Measurements from ENCODE around the gene FAM53A.

Gene FAM53A

GRCh38 chr4:1683736-1684505 lies at the start of gene FAM53A:
FAM53A (minus strand) TSS chr4:1684313; CDS start chr4:1668741, 15,572 bp downstream.
- no peaks in the 10 kb centered on the region for H3K27me3 ChIP-seq
- peak within 1 kb of the TSS; percentile 77 to 95 for H3K4me3 ChIP-seq
- TF ChIP-seq CTCF (IDR thresholded peaks at IDR 0.05) = peak in 1 of 2 experiments; percentile 13
- intact Hi-C loops (cut with DNase I; ENCODE audit: low total_unique reads) = loop anchor here (5.0 kb wide), 1 partner anchor 558 kb away; the partner anchor contains the start of genes HAUS3 and POLN
- no peaks in the 10 kb centered on the region for H3K36me3 ChIP-seq
- peak; percentile 84 to 94 for DNase-seq
- H3K9me3 ChIP-seq = no peaks in the 10 kb centered on the region
- H3K27ac ChIP-seq = peak within 1 kb of the TSS; percentile 84 to 86
- H3K4me1 ChIP-seq = peaks cover 0 to 16% (median 3%) of the 10 kb centered on the region in 4 donors

- TF ChIP-seq CTCF (IDR thresholded peaks at IDR 0.05) = no peak
- Histone ChIP-seq H3K36me3 (peaks cover 9 to 27% (median 24%) of the 10 kb centered on the region in 3 donors), H3K4me1 (peaks cover 0 to 4% (median 2%) of the 10 kb centered on the region in 4 donors), H3K4me3 (no peak overlapping the region), H3K27me3 (no peaks in the 10 kb centered on the region), H3K9me3 (peaks cover under 1 to 4% (median 2%) of the 10 kb centered on the region in 3 donors), H3K27ac (no peak overlapping the region)
- DNase-seq = no peak
- intact Hi-C loops (cut with DNase I; ENCODE audit: low total_unique reads) = no loop called here
Observed at GRCh38 chr4:1732911-1733310, 48.8 kb upstream of the FAM53A start.

GRCh38 chr4:1731180-1731579 lies 47.1 kb upstream of the FAM53A start:
- no peak for TF ChIP-seq CTCF (IDR thresholded peaks at IDR 0.05)
- Histone ChIP-seq H3K4me1 (peaks cover 0 to 4% (median 2%) of the 10 kb centered on the region in 4 donors), H3K27ac (no peak overlapping the region), H3K27me3 (no peaks in the 10 kb centered on the region), H3K4me3 (no peak overlapping the region), H3K36me3 (peaks cover 0 to 13% (median 13%) of the 10 kb centered on the region in 3 donors), H3K9me3 (no peaks in the 10 kb centered on the region)
- DNase-seq = no peak
- intact Hi-C loops (cut with DNase I; ENCODE audit: low total_unique reads) = no loop called here

GRCh38 chr4:1730532-1731135 lies 46.5 kb upstream of the FAM53A start:
- no peak overlapping the region for H3K4me3 ChIP-seq
- no peaks in the 10 kb centered on the region for H3K9me3 ChIP-seq
- TF ChIP-seq CTCF (IDR thresholded peaks at IDR 0.05) = no peak
- no peaks in the 10 kb centered on the region for H3K27me3 ChIP-seq
- DNase-seq = no peak
- H3K4me1 ChIP-seq = peaks cover 0 to 4% (median 2%) of the 10 kb centered on the region in 4 donors
- intact Hi-C loops (cut with DNase I; ENCODE audit: low total_unique reads) = no loop called here
- H3K27ac ChIP-seq = no peak overlapping the region
- peaks cover 0 to 13% (median 13%) of the 10 kb centered on the region in 3 donors for H3K36me3 ChIP-seq

GRCh38 chr4:1728061-1728980 lies 44.2 kb upstream of the FAM53A start:
- no peaks in the 10 kb centered on the region for H3K9me3 ChIP-seq
- no peak overlapping the region for H3K27ac ChIP-seq
- H3K4me3 ChIP-seq = no peak overlapping the region
- H3K27me3 ChIP-seq = no peaks in the 10 kb centered on the region
- intact Hi-C loops (cut with DNase I; ENCODE audit: low total_unique reads) = loop anchor here (5.0 kb wide), 1 partner anchor 36 kb away; no protein-coding TSS in a partner anchor
- H3K4me1 ChIP-seq = peaks cover 0 to 4% (median 2%) of the 10 kb centered on the region in 4 donors
- no peak for TF ChIP-seq CTCF (IDR thresholded peaks at IDR 0.05)
- peaks cover 0 to 10% (median 6%) of the 10 kb centered on the region in 3 donors for H3K36me3 ChIP-seq
- no peak for DNase-seq
